HepG2 (cell line): Measurements from ENCODE around the gene LIM2. TPM values are rescaled to one million over a fixed set of nuclear protein-coding genes. Genes with fewer than 3 reads are reported as not detected.
A peak's percentile ranks its signal among the peaks of the same experiment; 100 is the strongest.

Source experiments
- FOXA1 ChIP-seq, 2 experiments: fragments of 450-650 bp in 1 of 2; sonication (generic) in 1 of 2; formaldehyde crosslinking in 1 of 2; IDR thresholded peaks; 2 replicates each; pipeline versions ENCODE4 v1.4.0 to v1.6.1; 2016 to 2020; ENCODE audit warnings: missing genetic modification reagents in 1 of 2
- IRX3 ChIP-seq: sonication (generic); formaldehyde crosslinking; IDR thresholded peaks from 2 replicates; pipeline ENCODE4 v1.8.1; 2023; ENCODE audit warnings: mild to moderate bottlenecking, low read depth, missing genetic modification reagents, borderline replicate concordance
- JUN ChIP-seq: sonication (generic); formaldehyde crosslinking; IDR thresholded peaks from 2 replicates; pipeline ENCODE4 v1.4.0; 2020; ENCODE audit warnings: mild to moderate bottlenecking, missing genetic modification reagents
- NR1H2 ChIP-seq: sonication (generic); formaldehyde crosslinking; IDR thresholded peaks from 2 replicates; pipeline ENCODE4 v1.8.1; 2022; ENCODE audit warnings: low read depth, missing genetic modification reagents, borderline replicate concordance
- NRL ChIP-seq: sonication (generic); formaldehyde crosslinking; IDR thresholded peaks from 2 replicates; pipeline ENCODE4 v1.5.0; 2020; ENCODE audit warnings: missing genetic modification reagents, mild to moderate bottlenecking, moderate library complexity, borderline replicate concordance
- REST ChIP-seq, 2 experiments: IDR thresholded peaks; 2 replicates each; pipeline ENCODE4 v1.6.1; 2011 to 2012; ENCODE audit warnings: low read length in 2 of 2, borderline replicate concordance in 1 of 2, low read depth in 1 of 2, mild to moderate bottlenecking in 1 of 2, moderate library complexity in 1 of 2
- RFX3 ChIP-seq: IDR thresholded peaks from 2 replicates; pipeline ENCODE4 v1.6.1; 2016; ENCODE audit warnings: missing biosample characterization, missing genetic modification reagents
- RFX5 ChIP-seq: IDR thresholded peaks from 2 replicates; pipeline ENCODE4 v1.6.1; 2011; ENCODE audit warnings: low read depth, low read length, improper control_type of control experiment
- TCF7L2 ChIP-seq: IDR thresholded peaks from 2 replicates; pipeline ENCODE4 v1.6.1; 2011; ENCODE audit warnings: mild to moderate bottlenecking, low read depth, low read length, moderate library complexity
- TP53 ChIP-seq: sonication (generic); formaldehyde crosslinking; conservative IDR thresholded peaks from 2 replicates; pipeline ENCODE4 v1.4.0; 2020; ENCODE audit warnings: missing genetic modification reagents
- ZBTB10 ChIP-seq: sonication (generic); formaldehyde crosslinking; IDR thresholded peaks from 2 replicates; pipeline ENCODE4 v1.4.0; 2020; ENCODE audit warnings: missing genetic modification reagents, borderline replicate concordance
- ZBTB43 ChIP-seq: sonication (generic); formaldehyde crosslinking; conservative IDR thresholded peaks from 2 replicates; pipeline ENCODE4 v1.4.0; 2020; ENCODE audit warnings: missing genetic modification reagents
- ZNF572 ChIP-seq: sonication (generic); formaldehyde crosslinking; IDR thresholded peaks from 2 replicates; pipeline ENCODE4 v1.5.1; 2020; ENCODE audit warnings: mild to moderate bottlenecking, missing genetic modification reagents
- ZNF768 ChIP-seq: sonication (generic); formaldehyde crosslinking; IDR thresholded peaks from 2 replicates; pipeline ENCODE4 v1.4.0; 2020; ENCODE audit warnings: missing genetic modification reagents
- polyA plus RNA-seq, 8 experiments: library from polyadenylated mRNA; depleted of rRNA in 3 of 8; stranded (reverse) in 7 of 8; unstranded in 1 of 8; fragments of >200 nt; fragmentation: Illumina TruSeq in 4 of 8; extraction: Trizol in 4 of 8; gene quantifications; 2 replicates each; pipeline versions ENCODE4 v1.2.1 to v1.2.3, GENCODE V29; 2011 to 2016; ENCODE audit warnings: low read depth in 4 of 8, missing spikeins in 1 of 8, mixed read lengths in 1 of 8; ENCODE audit not compliant: insufficient read depth in 1 of 8
- total RNA-seq, 5 experiments: library from RNA; depleted of rRNA; stranded (reverse); fragments of >200 nt; fragmentation: Illumina TruSeq; extraction: Trizol; gene quantifications; 2 replicates each; pipeline ENCODE4 v1.2.3, GENCODE V29; 2016; ENCODE audit warnings: low read depth in 1 of 5
- TF ChIP-seq, protein P1 (sequence below): fragments of 450-650 bp; IDR thresholded peaks from 2 replicates; pipeline ENCODE4 v1.6.1; 2016

The LIM2 gene
- total and polyA plus RNA-seq, 2 of the 13 experiments (the other 11 are each of a cell fraction or from before 2014, with no cell fraction given) = 1.3 TPM; not detected in 1

DNA sequence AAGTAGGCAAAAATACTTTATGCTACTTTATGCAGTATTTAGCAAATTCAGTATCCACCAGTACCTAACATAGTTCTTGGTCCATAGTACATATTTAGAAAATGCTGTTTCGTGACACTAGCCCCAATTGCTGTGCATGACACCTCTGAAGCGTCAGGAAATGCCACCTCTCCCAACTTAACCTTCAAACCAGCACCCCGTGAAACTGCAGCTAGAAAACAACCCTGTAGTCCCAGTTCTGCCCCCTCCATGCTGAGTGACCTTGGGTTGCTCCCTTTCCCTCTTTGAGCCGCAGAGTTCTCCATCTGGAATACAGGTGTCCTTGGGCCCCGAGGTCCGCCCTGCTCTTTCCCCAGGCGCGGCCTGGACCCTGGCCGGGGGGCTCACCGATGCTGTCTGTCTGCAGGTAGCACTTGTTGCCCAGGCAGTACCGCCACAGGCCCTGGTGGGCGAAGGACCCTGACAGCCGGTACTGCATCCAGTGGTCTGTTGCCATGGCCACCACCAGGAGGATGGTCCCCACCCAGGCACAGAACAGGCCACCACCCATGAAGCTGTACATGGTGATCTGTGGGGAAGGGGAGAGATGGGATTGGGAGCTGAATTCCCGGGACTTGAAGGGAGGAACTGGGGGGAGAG is 773 bp downstream of the LIM2 start (continued):
- TF ChIP-seq ZBTB10 (CRISPR knock-in tag) (no peak), NR1H2 (no peak), REST (IDR thresholded peaks at IDR 0.05; ENCODE audit: borderline replicate concordance in 1 of 2, low read depth in 1 of 2, low read length in 2 of 2) (no peak), RFX5 (no peak), ZNF768 (0 out of 2 replicates have a peak, but pooled peaks have one; percentile 18), RFX3 (peak; percentile 51; the same call in 1 of the 2 replicates), NRL (CRISPR knock-in tag) (no peak), ZBTB43 (no peak), FOXA1 (IDR thresholded peaks at IDR 0.05) (no peak), FOXA1 (CRISPR knock-in tag; IDR thresholded peaks at IDR 0.05) (no peak), TP53 (no peak), ZNF572 (CRISPR knock-in tag) (0 out of 2 replicates have a peak, but pooled peaks have one; percentile 51), TCF7L2 (no peak), JUN (no peak), IRX3 (CRISPR knock-in tag) (no peak)
- TF ChIP-seq, protein P1, sequence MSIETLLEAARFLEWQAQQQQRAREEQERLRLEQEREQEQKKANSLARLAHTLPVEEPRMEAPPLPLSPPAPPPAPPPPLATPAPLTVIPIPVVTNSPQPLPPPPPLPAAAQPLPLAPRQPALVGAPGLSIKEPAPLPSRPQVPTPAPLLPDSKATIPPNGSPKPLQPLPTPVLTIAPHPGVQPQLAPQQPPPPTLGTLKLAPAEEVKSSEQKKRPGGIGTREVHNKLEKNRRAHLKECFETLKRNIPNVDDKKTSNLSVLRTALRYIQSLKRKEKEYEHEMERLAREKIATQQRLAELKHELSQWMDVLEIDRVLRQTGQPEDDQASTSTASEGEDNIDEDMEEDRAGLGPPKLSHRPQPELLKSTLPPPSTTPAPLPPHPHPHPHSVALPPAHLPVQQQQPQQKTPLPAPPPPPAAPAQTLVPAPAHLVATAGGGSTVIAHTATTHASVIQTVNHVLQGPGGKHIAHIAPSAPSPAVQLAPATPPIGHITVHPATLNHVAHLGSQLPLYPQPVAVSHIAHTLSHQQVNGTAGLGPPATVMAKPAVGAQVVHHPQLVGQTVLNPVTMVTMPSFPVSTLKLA = no peak
- TF ChIP-seq, all 625 proteins: peak for 5
